ENCODE data around the gene ZNF410. TPM values are rescaled to one million over a fixed set of nuclear protein-coding genes. Genes with fewer than 3 reads are reported as not detected.

ZNF410 gene
- total and polyA plus RNA-seq, 2 of the 13 experiments (the other 11 are each of a cell fraction or from before 2014, with no cell fraction given) = 19.2 to 44.3 TPM

DNA sequence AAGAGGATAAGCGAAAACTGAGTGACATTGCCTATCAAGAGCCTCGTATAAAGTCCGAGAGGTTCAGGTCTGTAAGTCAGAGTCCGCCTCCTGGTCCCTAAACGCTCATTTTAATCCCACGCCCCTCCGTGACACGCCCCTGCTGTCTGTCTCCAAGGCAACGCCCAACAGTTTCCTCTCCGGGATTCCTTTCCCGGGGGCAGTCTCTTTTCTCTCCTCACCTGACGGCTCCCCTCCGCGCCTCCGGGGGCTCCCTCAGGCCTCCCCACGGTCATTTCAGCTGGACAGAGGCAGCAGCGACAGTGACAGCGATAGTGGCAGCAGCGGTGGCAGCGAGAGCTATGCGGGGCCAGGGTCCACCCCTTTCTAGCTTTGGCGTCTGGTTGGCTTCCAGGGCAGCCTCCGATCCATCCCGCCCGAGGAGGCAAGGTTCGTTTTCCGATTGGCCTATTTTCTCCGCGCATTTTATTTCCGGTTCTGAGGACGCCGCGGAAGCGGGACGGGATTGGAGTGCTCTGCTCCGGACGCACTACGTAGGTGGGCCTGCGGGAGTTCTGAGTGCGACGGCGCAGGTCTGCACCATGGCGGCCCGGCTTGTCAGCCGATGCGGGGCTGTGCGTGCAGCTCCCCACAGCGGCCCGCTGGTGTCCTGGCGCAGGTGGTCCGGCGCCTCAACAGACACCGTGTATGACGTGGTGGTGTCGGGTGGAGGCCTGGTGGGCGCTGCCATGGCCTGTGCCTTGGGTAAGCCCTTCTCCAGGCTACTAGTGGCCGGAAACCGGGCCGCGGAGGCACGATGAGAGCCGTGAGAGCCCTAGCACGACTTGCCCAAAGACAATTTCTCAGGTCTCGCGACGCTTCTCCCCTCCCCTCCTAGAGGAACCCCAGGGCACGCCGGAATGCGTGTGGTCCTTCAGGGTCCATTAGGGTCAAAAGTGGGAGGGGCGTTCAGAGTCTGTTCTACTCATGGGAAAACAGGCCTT, 63.4 kb downstream of the ZNF410 start, which contains the start of the genes COQ6 and FAM161B (continued):
- TF ChIP-seq, protein P1, sequence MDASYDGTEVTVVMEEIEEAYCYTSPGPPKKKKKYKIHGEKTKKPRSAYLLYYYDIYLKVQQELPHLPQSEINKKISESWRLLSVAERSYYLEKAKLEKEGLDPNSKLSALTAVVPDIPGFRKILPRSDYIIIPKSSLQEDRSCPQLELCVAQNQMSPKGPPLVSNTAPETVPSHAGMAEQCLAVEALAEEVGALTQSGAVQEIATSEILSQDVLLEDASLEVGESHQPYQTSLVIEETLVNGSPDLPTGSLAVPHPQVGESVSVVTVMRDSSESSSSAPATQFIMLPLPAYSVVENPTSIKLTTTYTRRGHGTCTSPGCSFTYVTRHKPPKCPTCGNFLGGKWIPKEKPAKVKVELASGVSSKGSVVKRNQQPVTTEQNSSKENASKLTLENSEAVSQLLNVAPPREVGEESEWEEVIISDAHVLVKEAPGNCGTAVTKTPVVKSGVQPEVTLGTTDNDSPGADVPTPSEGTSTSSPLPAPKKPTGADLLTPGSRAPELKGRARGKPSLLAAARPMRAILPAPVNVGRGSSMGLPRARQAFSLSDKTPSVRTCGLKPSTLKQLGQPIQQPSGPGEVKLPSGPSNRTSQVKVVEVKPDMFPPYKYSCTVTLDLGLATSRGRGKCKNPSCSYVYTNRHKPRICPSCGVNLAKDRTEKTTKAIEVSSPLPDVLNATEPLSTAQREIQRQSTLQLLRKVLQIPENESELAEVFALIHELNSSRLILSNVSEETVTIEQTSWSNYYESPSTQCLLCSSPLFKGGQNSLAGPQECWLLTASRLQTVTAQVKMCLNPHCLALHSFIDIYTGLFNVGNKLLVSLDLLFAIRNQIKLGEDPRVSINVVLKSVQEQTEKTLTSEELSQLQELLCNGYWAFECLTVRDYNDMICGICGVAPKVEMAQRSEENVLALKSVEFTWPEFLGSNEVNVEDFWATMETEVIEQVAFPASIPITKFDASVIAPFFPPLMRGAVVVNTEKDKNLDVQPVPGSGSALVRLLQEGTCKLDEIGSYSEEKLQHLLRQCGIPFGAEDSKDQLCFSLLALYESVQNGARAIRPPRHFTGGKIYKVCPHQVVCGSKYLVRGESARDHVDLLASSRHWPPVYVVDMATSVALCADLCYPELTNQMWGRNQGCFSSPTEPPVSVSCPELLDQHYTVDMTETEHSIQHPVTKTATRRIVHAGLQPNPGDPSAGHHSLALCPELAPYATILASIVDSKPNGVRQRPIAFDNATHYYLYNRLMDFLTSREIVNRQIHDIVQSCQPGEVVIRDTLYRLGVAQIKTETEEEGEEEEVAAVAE (CRISPR knock-in tag; IDR thresholded peaks at IDR 0.05; ENCODE audit: borderline replicate concordance) = 0 out of 2 replicates have a peak, but pooled peaks have one; percentile 61
- TF ChIP-seq IKZF4 (CRISPR knock-in tag; IDR thresholded peaks at IDR 0.05; ENCODE audit: borderline replicate concordance, low read depth, not compliant biosample characterization) (no peak), ZNF589 (CRISPR knock-in tag; conservative IDR thresholded peaks at IDR 0.05) (no peak), STAG1 (CRISPR knock-in tag; IDR thresholded peaks at IDR 0.05) (peak; percentile 18; the same call in 1 of the 2 replicates), HNRNPH1 (optimal IDR thresholded peaks at IDR 0.05; ENCODE audit: low read depth, low read length) (no peak), MAFK (conservative IDR thresholded peaks at IDR 0.05 in 1 of 2, IDR thresholded peaks at IDR 0.05 in 1 of 2; ENCODE audit: low read length in 2 of 2) (no peak)
- TF ChIP-seq, protein P2, sequence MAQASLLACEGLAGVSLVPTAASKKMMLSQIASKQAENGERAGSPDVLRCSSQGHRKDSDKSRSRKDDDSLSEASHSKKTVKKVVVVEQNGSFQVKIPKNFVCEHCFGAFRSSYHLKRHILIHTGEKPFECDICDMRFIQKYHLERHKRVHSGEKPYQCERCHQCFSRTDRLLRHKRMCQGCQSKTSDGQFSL (CRISPR knock-in tag; IDR thresholded peaks at IDR 0.05) = no peak
- TF ChIP-seq, protein P3, sequence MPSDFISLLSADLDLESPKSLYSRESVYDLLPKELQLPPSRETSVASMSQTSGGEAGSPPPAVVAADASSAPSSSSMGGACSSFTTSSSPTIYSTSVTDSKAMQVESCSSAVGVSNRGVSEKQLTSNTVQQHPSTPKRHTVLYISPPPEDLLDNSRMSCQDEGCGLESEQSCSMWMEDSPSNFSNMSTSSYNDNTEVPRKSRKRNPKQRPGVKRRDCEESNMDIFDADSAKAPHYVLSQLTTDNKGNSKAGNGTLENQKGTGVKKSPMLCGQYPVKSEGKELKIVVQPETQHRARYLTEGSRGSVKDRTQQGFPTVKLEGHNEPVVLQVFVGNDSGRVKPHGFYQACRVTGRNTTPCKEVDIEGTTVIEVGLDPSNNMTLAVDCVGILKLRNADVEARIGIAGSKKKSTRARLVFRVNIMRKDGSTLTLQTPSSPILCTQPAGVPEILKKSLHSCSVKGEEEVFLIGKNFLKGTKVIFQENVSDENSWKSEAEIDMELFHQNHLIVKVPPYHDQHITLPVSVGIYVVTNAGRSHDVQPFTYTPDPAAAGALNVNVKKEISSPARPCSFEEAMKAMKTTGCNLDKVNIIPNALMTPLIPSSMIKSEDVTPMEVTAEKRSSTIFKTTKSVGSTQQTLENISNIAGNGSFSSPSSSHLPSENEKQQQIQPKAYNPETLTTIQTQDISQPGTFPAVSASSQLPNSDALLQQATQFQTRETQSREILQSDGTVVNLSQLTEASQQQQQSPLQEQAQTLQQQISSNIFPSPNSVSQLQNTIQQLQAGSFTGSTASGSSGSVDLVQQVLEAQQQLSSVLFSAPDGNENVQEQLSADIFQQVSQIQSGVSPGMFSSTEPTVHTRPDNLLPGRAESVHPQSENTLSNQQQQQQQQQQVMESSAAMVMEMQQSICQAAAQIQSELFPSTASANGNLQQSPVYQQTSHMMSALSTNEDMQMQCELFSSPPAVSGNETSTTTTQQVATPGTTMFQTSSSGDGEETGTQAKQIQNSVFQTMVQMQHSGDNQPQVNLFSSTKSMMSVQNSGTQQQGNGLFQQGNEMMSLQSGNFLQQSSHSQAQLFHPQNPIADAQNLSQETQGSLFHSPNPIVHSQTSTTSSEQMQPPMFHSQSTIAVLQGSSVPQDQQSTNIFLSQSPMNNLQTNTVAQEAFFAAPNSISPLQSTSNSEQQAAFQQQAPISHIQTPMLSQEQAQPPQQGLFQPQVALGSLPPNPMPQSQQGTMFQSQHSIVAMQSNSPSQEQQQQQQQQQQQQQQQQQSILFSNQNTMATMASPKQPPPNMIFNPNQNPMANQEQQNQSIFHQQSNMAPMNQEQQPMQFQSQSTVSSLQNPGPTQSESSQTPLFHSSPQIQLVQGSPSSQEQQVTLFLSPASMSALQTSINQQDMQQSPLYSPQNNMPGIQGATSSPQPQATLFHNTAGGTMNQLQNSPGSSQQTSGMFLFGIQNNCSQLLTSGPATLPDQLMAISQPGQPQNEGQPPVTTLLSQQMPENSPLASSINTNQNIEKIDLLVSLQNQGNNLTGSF (CRISPR knock-in tag; IDR thresholded peaks at IDR 0.05) = peak; percentile 16; the same call in 1 of the 2 replicates
- TF ChIP-seq, protein P4, sequence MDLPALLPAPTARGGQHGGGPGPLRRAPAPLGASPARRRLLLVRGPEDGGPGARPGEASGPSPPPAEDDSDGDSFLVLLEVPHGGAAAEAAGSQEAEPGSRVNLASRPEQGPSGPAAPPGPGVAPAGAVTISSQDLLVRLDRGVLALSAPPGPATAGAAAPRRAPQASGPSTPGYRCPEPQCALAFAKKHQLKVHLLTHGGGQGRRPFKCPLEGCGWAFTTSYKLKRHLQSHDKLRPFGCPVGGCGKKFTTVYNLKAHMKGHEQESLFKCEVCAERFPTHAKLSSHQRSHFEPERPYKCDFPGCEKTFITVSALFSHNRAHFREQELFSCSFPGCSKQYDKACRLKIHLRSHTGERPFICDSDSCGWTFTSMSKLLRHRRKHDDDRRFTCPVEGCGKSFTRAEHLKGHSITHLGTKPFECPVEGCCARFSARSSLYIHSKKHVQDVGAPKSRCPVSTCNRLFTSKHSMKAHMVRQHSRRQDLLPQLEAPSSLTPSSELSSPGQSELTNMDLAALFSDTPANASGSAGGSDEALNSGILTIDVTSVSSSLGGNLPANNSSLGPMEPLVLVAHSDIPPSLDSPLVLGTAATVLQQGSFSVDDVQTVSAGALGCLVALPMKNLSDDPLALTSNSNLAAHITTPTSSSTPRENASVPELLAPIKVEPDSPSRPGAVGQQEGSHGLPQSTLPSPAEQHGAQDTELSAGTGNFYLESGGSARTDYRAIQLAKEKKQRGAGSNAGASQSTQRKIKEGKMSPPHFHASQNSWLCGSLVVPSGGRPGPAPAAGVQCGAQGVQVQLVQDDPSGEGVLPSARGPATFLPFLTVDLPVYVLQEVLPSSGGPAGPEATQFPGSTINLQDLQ (CRISPR knock-in tag; IDR thresholded peaks at IDR 0.05) = peak; percentile 83; the same call in 1 of the 2 replicates
- TF ChIP-seq, protein P5, sequence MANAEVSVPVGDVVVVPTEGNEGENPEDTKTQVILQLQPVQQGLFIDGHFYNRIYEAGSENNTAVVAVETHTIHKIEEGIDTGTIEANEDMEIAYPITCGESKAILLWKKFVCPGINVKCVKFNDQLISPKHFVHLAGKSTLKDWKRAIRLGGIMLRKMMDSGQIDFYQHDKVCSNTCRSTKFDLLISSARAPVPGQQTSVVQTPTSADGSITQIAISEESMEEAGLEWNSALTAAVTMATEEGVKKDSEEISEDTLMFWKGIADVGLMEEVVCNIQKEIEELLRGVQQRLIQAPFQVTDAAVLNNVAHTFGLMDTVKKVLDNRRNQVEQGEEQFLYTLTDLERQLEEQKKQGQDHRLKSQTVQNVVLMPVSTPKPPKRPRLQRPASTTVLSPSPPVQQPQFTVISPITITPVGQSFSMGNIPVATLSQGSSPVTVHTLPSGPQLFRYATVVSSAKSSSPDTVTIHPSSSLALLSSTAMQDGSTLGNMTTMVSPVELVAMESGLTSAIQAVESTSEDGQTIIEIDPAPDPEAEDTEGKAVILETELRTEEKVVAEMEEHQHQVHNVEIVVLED (CRISPR knock-in tag; IDR thresholded peaks at IDR 0.05; ENCODE audit: borderline replicate concordance) = peak; percentile 97

Data from HepG2 (cell line).